ENCODE data around the gene OVCA2. TPM values are rescaled to one million over a fixed set of nuclear protein-coding genes. Genes with fewer than 3 reads are reported as not detected.

OVCA2 gene
- polyA plus RNA-seq, 6 donors from 2014 or later = 43.0 to 66.7 (median 58.3) TPM

DNA sequence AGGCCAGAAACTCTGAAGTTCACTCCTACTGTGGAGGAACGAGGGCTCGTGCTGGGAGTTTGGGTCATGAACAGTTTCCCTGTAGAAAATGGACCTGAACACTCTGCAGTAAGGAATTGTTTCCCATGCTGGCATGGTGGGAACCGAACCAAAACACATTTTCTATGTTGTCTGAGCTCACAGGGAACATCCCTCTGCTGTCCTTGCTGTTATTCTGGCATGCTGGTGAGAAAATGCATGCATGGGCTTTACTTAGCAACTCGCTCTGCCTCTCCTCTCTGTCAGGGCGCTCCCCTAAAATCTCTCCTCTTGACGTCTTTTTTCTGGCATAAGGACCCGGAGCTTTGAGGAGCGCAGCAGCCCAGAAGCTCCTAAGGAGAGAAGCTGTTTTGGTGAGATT is 22.1 kb upstream of the OVCA2 start:
- Mint-ChIP-seq H3K4me3 (no peak overlapping the region), H3K9me3 (no peaks in the 10 kb centered on the region), H3K4me1 (peaks cover 0 to 8% (median 6%) of the 10 kb centered on the region in 3 donors), H3K27ac (peak overlapping the region in 1 of 6 donors; percentile 19), H3K27me3 (peaks cover 39 to 70% (median 45%) of the 10 kb centered on the region in 3 donors), H3K36me3 (no peaks in the 10 kb centered on the region)
- DNase-seq = no peak
- no peak for ATAC-seq (ENCODE audit: low read depth in 2 of 2)

DNA sequence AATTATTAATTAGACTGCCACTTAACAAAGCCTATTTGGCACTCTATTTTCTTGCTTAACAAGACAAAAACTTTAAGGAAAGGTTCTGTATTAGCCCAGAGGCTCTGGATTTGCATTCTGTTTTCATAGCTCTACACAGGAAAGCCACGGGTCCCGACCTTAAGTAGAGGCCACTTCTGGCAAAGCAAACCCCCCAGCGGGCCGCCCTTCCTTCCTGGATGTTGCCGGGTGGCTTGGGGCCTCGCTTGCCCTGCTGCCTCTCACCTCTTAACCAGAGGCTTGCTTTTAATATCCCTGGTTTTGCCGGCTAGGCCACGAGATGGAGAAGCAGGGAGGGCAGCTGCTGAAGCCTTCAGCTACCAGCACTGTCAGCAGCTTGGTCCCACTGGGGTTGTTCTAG is 21.1 kb upstream of the OVCA2 start:
- ATAC-seq (ENCODE audit: low read depth in 2 of 2) (no peak), DNase-seq (no peak)
- H3K4me3 Mint-ChIP-seq = no peak overlapping the region
- H3K4me1 Mint-ChIP-seq = peaks cover 4 to 12% (median 10%) of the 10 kb centered on the region in 3 donors
- H3K9me3 Mint-ChIP-seq = no peaks in the 10 kb centered on the region
- no peaks in the 10 kb centered on the region for H3K36me3 Mint-ChIP-seq
- H3K27ac Mint-ChIP-seq = no peak overlapping the region
- H3K27me3 Mint-ChIP-seq = peaks cover 34 to 66% (median 43%) of the 10 kb centered on the region in 3 donors

DNA sequence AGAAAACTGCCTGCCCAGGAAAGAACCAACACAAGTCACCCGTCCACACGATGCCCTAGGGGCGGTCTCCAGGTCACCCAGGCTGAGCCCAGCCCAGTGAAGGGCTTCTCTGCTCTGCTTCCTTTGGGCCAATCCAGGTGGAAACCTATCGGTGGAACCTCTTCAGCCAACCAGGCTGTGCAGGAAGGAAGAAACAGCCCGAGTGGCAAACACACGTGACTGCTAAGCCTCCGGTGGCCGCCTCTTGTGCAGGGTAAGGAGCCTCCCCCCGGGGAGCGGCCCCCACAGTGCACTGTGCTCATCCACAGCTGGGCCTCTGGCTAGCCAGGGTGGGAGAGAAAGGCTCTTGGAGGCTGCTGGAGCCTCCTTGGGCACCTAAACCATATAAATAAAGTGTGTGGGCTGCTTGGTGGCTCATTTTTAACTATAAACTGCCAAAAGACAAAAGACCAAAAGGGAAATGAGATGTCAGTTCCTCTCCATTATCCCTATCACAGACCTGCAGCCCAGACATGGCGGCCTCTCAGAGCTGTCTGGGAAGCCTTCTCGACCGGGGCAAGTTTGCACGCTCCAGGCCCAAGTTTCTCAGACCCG is 19.1 kb upstream of the OVCA2 start:
- Mint-ChIP-seq H3K36me3 (no peaks in the 10 kb centered on the region), H3K4me3 (peak overlapping the region in 7 of 8 donors; percentile 9 to 88 (median 61)), H3K27ac (peak overlapping the region in 2 of 6 donors; percentile 47 to 74), H3K9me3 (peaks cover 0 to 5% (median 0%) of the 10 kb centered on the region in 7 donors), H3K4me1 (peaks cover 11 to 19% (median 16%) of the 10 kb centered on the region in 3 donors), H3K27me3 (peaks cover 48 to 71% (median 50%) of the 10 kb centered on the region in 3 donors)
- no peak for DNase-seq
- ATAC-seq (ENCODE audit: low read depth in 2 of 2) = no peak

DNA sequence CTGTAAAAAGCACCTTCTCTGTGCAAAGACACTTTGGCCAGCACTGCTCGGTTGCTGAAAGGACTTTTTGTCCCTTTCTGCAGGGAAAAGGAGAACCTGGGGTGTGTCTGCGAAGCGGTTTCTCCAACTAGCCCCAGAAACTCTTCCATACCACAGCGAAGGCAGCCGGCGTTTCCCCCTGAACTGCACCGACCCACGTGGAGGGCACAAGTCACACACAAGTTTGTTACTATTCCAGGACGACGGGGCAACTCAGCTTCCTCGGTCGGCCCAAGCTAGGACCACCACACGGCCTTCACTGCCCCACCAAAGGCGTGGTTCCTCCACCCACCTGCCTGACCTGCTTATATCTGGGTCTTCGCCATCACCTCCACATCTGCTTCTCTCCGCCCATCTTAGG is 18.6 kb upstream of the OVCA2 start:
- peaks cover 0 to 5% (median 0%) of the 10 kb centered on the region in 7 donors for H3K9me3 Mint-ChIP-seq
- no peaks in the 10 kb centered on the region for H3K36me3 Mint-ChIP-seq
- H3K27ac Mint-ChIP-seq = peak overlapping the region in 1 of 6 donors; percentile 47
- DNase-seq (no peak), ATAC-seq (ENCODE audit: low read depth in 2 of 2) (no peak)
- peaks cover 48 to 71% (median 49%) of the 10 kb centered on the region in 3 donors for H3K27me3 Mint-ChIP-seq
- H3K4me1 Mint-ChIP-seq = peaks cover 11 to 16% (median 16%) of the 10 kb centered on the region in 3 donors
- H3K4me3 Mint-ChIP-seq = peak overlapping the region; percentile 15 to 88 (median 65)

DNA sequence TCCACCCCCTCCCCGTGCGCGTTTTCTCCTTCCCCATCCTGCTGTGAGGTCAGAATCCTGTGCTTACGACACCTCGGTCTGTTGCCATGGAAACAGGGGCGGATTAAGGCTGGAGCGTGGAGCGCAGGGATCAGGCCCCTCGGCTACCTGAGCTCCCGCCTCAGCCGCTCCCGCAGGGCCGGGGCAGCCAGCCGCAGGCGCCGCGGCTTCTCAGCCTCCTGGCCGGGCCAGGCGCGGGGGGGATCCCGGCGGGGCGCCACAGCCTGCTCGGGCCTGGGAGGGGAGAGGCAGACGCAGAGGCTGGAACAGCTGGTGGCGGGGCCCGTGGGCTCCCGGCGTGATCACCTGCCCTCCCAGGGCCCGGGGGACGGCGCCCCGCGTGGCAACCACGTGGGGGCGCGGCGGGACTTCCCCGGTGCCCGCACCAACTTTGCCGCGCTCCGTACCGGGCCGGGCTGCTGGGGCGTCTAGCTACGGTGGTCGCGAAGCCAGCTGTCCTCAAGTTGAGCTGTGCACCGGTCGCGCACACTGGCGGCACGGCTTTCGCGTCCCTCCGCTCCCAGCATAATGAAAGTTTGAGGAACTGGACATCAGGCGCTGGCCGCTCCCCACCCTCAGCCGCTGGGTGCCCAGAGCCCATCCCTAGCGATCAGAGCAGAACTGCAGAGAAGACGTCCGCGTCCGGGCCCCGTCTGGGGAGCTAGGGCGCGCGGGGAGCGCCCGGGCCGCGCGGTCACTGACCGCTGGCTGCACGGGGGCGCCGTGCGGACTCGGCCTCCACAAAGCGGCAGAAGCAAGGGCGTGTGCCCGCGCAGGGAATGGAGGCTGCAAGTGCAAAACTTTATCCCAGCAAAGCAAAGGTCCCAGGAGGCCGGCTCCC is 17.9 kb upstream of the OVCA2 start:
- H3K4me3 Mint-ChIP-seq = peak overlapping the region in 7 of 8 donors; percentile 67 to 89 (median 75)
- H3K36me3 Mint-ChIP-seq = no peaks in the 10 kb centered on the region
- peak; percentile 44 for DNase-seq
- peak; percentile 60 to 61 for ATAC-seq (ENCODE audit: low read depth in 2 of 2)
- H3K9me3 Mint-ChIP-seq = peaks cover 0 to 5% (median 0%) of the 10 kb centered on the region in 7 donors
- peak overlapping the region in 1 of 6 donors; percentile 57 for H3K27ac Mint-ChIP-seq
- H3K27me3 Mint-ChIP-seq = peaks cover 47 to 71% (median 48%) of the 10 kb centered on the region in 3 donors
- H3K4me1 Mint-ChIP-seq = peaks cover 14 to 19% (median 16%) of the 10 kb centered on the region in 3 donors

DNA sequence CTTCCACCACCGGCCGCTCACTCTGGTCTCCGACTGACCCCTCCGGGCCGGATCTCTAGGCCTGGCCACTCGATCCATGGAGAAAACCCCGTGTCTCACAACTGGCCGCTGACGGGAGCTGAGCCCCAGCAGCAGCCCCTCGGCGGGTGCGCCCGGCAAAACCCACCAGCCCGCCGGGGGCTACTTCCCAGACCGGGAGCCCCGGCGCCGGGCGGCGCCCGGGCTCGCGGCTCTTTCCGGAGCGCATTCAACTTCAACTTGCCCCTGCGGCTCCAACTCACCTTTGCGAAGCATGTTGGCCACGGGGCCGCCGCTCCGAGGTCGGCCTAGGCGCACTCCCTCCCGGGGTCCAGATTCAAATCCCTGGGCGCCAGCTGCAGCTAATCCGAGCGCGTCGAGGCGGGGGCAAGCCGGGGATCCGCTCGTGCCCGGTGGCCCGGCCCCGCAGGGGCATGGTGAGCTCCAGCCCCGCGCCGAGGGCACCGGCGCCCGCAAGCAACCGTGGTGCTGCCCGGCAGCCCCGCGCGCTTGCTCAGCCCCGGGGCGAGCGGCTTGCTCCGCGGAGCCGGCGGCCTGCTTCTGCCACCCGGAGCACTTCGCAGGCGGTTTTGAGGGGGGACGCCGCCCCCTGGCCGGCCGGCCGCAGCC is 17.1 kb upstream of the OVCA2 start:
- no peak overlapping the region for H3K27ac Mint-ChIP-seq
- no peak for ATAC-seq (ENCODE audit: low read depth in 2 of 2)
- H3K36me3 Mint-ChIP-seq = no peaks in the 10 kb centered on the region
- H3K9me3 Mint-ChIP-seq = peaks cover 0 to 5% (median 0%) of the 10 kb centered on the region in 7 donors
- H3K27me3 Mint-ChIP-seq = peaks cover 42 to 68% (median 44%) of the 10 kb centered on the region in 3 donors
- H3K4me1 Mint-ChIP-seq = peaks cover 16 to 20% (median 17%) of the 10 kb centered on the region in 3 donors
- peak overlapping the region in 7 of 8 donors; percentile 67 to 85 (median 75) for H3K4me3 Mint-ChIP-seq
- no peak for DNase-seq

DNA sequence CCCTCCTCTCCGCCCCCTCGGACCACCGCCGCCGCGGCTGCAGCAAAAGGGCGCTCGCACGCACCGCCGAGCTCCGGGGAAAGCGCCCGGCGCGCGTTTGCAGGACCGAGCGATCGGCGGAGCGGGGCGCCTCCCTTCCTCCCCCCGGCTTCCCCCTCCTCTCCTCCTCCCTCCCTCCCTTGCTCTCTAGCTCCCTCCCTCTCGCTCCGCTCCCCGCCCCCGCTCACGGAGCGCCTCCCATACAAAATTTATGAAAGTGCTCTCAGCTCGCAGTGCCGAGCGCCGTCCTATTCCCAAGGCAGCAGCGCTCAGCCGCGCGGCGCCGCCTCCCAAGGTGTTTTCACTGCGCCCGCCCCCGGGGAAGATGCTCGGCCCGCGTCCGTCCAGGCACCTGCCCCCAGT is 16.6 kb upstream of the OVCA2 start, which contains the start of gene RTN4RL1:
Gene RTN4RL1, minus strand, starts transcription at position 115 of the 402 bp plus-strand sequence. CDS start 469 bp downstream, outside the sequence.
- H3K4me1 Mint-ChIP-seq = peaks cover 16 to 22% (median 20%) of the 10 kb centered on the region in 3 donors
- H3K27me3 Mint-ChIP-seq = peaks cover 37 to 65% (median 42%) of the 10 kb centered on the region in 3 donors
- DNase-seq (peak; percentile 39), ATAC-seq (ENCODE audit: low read depth in 2 of 2) (peak in 1 of 2 donors; percentile 13)
- H3K27ac Mint-ChIP-seq = peak within 1 kb of the TSS in 2 of 6 donors; percentile 22 to 85
- peak within 1 kb of the TSS; percentile 75 to 91 (median 84) for H3K4me3 Mint-ChIP-seq
- H3K36me3 Mint-ChIP-seq = no peaks in the 10 kb centered on the region
- H3K9me3 Mint-ChIP-seq = peaks cover 0 to 5% (median 0%) of the 10 kb centered on the region in 7 donors

DNA sequence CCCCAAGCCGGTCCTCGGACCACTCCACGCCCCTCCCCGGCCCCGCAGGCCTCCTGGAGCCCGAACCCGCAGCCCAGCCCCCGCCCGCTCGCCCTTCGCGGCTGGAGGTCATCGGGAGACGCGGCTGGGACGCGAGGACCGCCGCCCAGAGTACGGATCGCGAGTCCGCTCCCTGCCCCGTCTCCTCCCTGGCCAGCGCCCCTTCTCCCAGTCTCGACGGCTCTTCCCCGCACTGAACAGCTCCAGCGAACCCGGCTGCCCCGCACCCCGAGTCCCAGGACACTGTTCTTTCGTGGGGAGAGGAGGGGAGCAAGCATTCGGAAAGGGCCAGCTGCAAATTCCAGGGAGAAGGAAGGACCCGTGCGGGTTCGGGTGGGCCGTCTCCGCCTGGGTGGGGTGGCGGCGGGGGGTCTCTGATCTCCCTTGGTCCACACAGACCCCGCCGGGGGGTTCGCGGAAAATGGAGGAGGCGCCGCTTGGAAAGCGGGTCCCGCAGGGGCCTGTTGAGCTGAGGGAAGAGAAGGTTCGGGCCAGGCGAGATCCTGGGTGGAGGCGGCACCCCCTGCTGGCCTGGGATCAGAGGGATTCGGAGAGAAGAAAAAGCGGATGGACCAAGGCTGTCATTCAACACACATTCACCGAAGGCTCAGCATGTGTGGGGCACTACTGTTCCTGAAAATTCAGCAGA is 16.1 kb upstream of the OVCA2 start:
- H3K4me1 Mint-ChIP-seq = peaks cover 20 to 27% (median 25%) of the 10 kb centered on the region in 3 donors
- H3K4me3 Mint-ChIP-seq = peak overlapping the region; percentile 75 to 91 (median 84)
- H3K9me3 Mint-ChIP-seq = peaks cover 0 to 5% (median 0%) of the 10 kb centered on the region in 7 donors
- H3K36me3 Mint-ChIP-seq = no peaks in the 10 kb centered on the region
- ATAC-seq (ENCODE audit: low read depth in 2 of 2) = no peak
- peaks cover 36 to 65% (median 39%) of the 10 kb centered on the region in 3 donors for H3K27me3 Mint-ChIP-seq
- peak overlapping the region in 2 of 6 donors; percentile 22 to 85 for H3K27ac Mint-ChIP-seq
- no peak for DNase-seq

DNA sequence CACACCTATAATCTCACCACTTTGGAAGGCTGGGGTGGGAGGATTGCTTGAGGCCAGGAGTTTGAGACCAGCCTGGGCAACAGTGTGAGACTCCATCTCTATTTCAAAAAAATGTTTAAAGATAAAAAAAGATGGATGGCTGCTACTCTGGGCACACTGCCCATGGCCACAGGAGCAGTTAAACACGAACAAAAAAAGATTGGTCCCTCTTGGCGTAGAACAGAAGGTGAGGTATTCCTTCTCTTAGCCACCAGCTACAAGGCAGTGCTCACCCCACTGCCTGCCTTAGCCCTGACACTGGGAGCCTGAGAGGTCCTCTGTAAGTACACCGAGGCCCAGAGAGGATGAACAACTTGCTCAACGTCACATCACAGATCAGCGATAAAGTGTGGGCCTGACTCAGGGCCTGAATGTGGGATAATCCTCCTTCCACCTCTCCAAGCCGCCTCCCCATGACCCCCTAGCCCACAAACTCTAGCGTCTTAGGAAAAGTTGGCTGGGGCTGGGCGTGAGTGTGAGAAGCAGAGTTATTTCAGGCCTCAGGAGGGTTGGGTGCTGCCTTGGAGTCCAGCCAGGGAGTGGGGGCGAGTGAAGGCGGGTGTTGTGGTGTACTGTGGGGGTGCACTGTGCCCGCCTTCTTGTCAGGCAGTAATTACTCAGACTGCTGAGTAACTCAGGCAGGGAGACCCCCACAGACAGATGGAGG is 14.1 kb upstream of the OVCA2 start:
- H3K9me3 Mint-ChIP-seq = peaks cover 0 to 5% (median 0%) of the 10 kb centered on the region in 7 donors
- no peak for DNase-seq
- no peaks in the 10 kb centered on the region for H3K36me3 Mint-ChIP-seq
- peaks cover 23 to 39% (median 39%) of the 10 kb centered on the region in 3 donors for H3K4me1 Mint-ChIP-seq
- peaks cover 29 to 52% (median 36%) of the 10 kb centered on the region in 3 donors for H3K27me3 Mint-ChIP-seq
- H3K27ac Mint-ChIP-seq = peak overlapping the region in 1 of 6 donors; percentile 54
- peak overlapping the region in 3 of 8 donors; percentile 33 to 77 (median 60) for H3K4me3 Mint-ChIP-seq
- no peak for ATAC-seq (ENCODE audit: low read depth in 2 of 2)

DNA sequence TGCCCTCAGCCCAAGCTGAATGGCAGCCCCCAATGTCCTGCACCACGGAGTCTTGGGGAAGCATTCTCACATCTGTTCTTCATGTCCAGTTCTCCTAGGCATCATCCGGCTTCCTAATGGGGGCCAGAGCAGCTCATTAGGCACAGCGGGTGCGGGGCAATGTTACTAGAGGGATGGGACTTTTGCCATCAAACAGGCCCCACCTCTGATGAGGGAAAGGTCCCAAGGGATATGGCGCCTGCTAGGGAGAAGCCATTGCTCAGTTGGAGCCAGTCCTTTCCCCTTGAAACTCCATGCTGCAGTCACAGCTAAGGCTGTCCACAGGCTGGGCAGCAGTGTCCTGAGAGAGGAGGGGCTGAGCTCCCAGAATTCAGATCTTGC is 13.6 kb upstream of the OVCA2 start:
- Mint-ChIP-seq H3K9me3 (peaks cover 0 to 5% (median 0%) of the 10 kb centered on the region in 7 donors), H3K27me3 (peaks cover 25 to 46% (median 36%) of the 10 kb centered on the region in 3 donors), H3K27ac (no peak overlapping the region), H3K36me3 (no peaks in the 10 kb centered on the region), H3K4me1 (peaks cover 23 to 45% (median 39%) of the 10 kb centered on the region in 3 donors), H3K4me3 (peak overlapping the region in 4 of 8 donors; percentile 36 to 77 (median 68))
- no peak for DNase-seq
- ATAC-seq (ENCODE audit: low read depth in 2 of 2) = no peak

DNA sequence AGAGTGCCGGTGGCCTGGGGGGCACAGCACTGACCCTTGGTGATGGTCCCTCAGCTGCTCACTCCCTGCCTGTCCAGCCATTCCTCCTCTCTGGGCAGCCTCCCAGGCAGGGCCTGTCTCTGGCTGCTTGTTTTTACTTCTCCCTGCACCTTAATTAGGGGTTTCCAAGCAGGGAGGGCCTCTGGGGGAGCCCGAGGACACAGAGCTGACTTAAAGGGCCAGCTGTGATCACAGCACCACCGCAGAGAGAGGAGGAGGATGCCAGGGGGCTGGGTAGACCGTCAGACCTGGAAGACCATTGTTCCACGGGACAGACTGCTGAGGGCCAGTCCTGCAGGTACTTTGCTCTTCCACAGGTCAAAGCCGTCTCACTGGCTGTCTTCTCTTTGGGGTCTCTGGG is 13.1 kb upstream of the OVCA2 start:
- no peaks in the 10 kb centered on the region for H3K36me3 Mint-ChIP-seq
- H3K9me3 Mint-ChIP-seq = peaks cover 0 to 5% (median 0%) of the 10 kb centered on the region in 7 donors
- ATAC-seq (ENCODE audit: low read depth in 2 of 2) = no peak
- peaks cover 25 to 42% (median 36%) of the 10 kb centered on the region in 3 donors for H3K27me3 Mint-ChIP-seq
- H3K4me1 Mint-ChIP-seq = peaks cover 23 to 45% (median 38%) of the 10 kb centered on the region in 3 donors
- no peak for DNase-seq
- H3K27ac Mint-ChIP-seq = peak overlapping the region in 1 of 6 donors; percentile 37
- H3K4me3 Mint-ChIP-seq = peak overlapping the region in 6 of 8 donors; percentile 32 to 96 (median 60)

Data from naive B cell (primary cell).